ENCODE data around the gene RASGEF1B. TPM values are rescaled to one million over a fixed set of nuclear protein-coding genes. Genes with fewer than 3 reads are reported as not detected.

Gene RASGEF1B
- total and polyA plus RNA-seq, 2 experiments from 2014 or later: 29.1 to 53.4 TPM

- Histone ChIP-seq H3K9me3 (ENCODE audit: low read depth) (no peaks in the 10 kb centered on the region), H3K4me3 (no peak overlapping the region), H3K36me3 (replicated peaks; ENCODE audit: insufficient read depth, low read depth) (no peaks in the 10 kb centered on the region), H4K20me1 (ENCODE audit: insufficient read depth, poor library complexity, severe bottlenecking) (no peaks in the 10 kb centered on the region), H3K9me2 (replicated peaks; ENCODE audit: insufficient read depth) (no peaks in the 10 kb centered on the region), H3K27ac (no peak overlapping the region), H3K4me1 (ENCODE audit: insufficient read depth) (no peaks in the 10 kb centered on the region), H3K4me2 (no peak overlapping the region), H3K79me2 (no peaks in the 10 kb centered on the region), H2AFZ (no peak overlapping the region), H3K27me3 (no peaks in the 10 kb centered on the region)
- 55% methylated on average over 3 of the region's 3 CpGs for WGBS (ENCODE audit: low lambda C conversion rate, missing lambda C conversion rate)
- DNase-seq (ENCODE audit: low spot score): no peak
- TF ChIP-seq EZH2 (IDR thresholded peaks at IDR 0.05; ENCODE audit: borderline replicate concordance) (no peak), EZH2phosphoT487 (IDR thresholded peaks at IDR 0.05; ENCODE audit: low read depth, severe bottlenecking, unreplicated experiment) (no peak), CTCF (IDR thresholded peaks at IDR 0.05; ENCODE audit: poor library complexity) (no peak)
Observed at GRCh38 chr4:81499840-81500239, 28.1 kb upstream of the RASGEF1B start.

GRCh38 chr4:81498551-81499099 is 26.9 kb upstream of the RASGEF1B start:
- no peaks in the 10 kb centered on the region for H3K9me2 ChIP-seq (replicated peaks; ENCODE audit: insufficient read depth)
- H2AFZ ChIP-seq: no peak overlapping the region
- no peaks in the 10 kb centered on the region for H3K36me3 ChIP-seq (replicated peaks; ENCODE audit: insufficient read depth, low read depth)
- H3K4me3 ChIP-seq: no peak overlapping the region
- no peak overlapping the region for H3K4me2 ChIP-seq
- H3K79me2 ChIP-seq: no peaks in the 10 kb centered on the region
- no peaks in the 10 kb centered on the region for H3K27me3 ChIP-seq
- H4K20me1 ChIP-seq (ENCODE audit: insufficient read depth, poor library complexity, severe bottlenecking): no peaks in the 10 kb centered on the region
- TF ChIP-seq EZH2phosphoT487 (IDR thresholded peaks at IDR 0.05; ENCODE audit: low read depth, severe bottlenecking, unreplicated experiment) (no peak), CTCF (IDR thresholded peaks at IDR 0.05; ENCODE audit: poor library complexity) (no peak), EZH2 (IDR thresholded peaks at IDR 0.05; ENCODE audit: borderline replicate concordance) (no peak)
- H3K27ac ChIP-seq: no peak overlapping the region
- no peaks in the 10 kb centered on the region for H3K4me1 ChIP-seq (ENCODE audit: insufficient read depth)
- no peak for DNase-seq (ENCODE audit: low spot score)
- WGBS (ENCODE audit: low lambda C conversion rate, missing lambda C conversion rate): 61% methylated on average over 1 of the region's 1 CpG
- H3K9me3 ChIP-seq (ENCODE audit: low read depth): no peaks in the 10 kb centered on the region

GRCh38 chr4:81498046-81498445 is 26.3 kb upstream of the RASGEF1B start:
- no peak overlapping the region for H3K4me3 ChIP-seq
- no peaks in the 10 kb centered on the region for H3K79me2 ChIP-seq
- H3K9me2 ChIP-seq (replicated peaks; ENCODE audit: insufficient read depth): no peaks in the 10 kb centered on the region
- H3K27me3 ChIP-seq: no peaks in the 10 kb centered on the region
- DNase-seq (ENCODE audit: low spot score): no peak
- no peaks in the 10 kb centered on the region for H3K4me1 ChIP-seq (ENCODE audit: insufficient read depth)
- no peaks in the 10 kb centered on the region for H3K9me3 ChIP-seq (ENCODE audit: low read depth)
- H3K4me2 ChIP-seq: no peak overlapping the region
- H2AFZ ChIP-seq: no peak overlapping the region
- no peaks in the 10 kb centered on the region for H4K20me1 ChIP-seq (ENCODE audit: insufficient read depth, poor library complexity, severe bottlenecking)
- no peak overlapping the region for H3K27ac ChIP-seq
- no peak for TF ChIP-seq EZH2 (IDR thresholded peaks at IDR 0.05; ENCODE audit: borderline replicate concordance)
- no peak for TF ChIP-seq EZH2phosphoT487 (IDR thresholded peaks at IDR 0.05; ENCODE audit: low read depth, severe bottlenecking, unreplicated experiment)
- TF ChIP-seq CTCF (IDR thresholded peaks at IDR 0.05; ENCODE audit: poor library complexity): no peak
- 70% methylated on average over 2 of the region's 2 CpGs for WGBS (ENCODE audit: low lambda C conversion rate, missing lambda C conversion rate)
- H3K36me3 ChIP-seq (replicated peaks; ENCODE audit: insufficient read depth, low read depth): no peaks in the 10 kb centered on the region

GRCh38 chr4:81495345-81495744 is 23.6 kb upstream of the RASGEF1B start:
- Histone ChIP-seq H3K9me2 (replicated peaks; ENCODE audit: insufficient read depth) (no peaks in the 10 kb centered on the region), H4K20me1 (ENCODE audit: insufficient read depth, poor library complexity, severe bottlenecking) (no peaks in the 10 kb centered on the region), H3K36me3 (replicated peaks; ENCODE audit: insufficient read depth, low read depth) (no peaks in the 10 kb centered on the region), H3K4me1 (ENCODE audit: insufficient read depth) (no peaks in the 10 kb centered on the region), H3K9me3 (ENCODE audit: low read depth) (no peaks in the 10 kb centered on the region), H3K79me2 (no peaks in the 10 kb centered on the region), H3K27ac (no peak overlapping the region), H3K27me3 (no peaks in the 10 kb centered on the region), H3K4me2 (no peak overlapping the region), H3K4me3 (no peak overlapping the region), H2AFZ (no peak overlapping the region)
- TF ChIP-seq EZH2phosphoT487 (IDR thresholded peaks at IDR 0.05; ENCODE audit: low read depth, severe bottlenecking, unreplicated experiment) (no peak), CTCF (IDR thresholded peaks at IDR 0.05; ENCODE audit: poor library complexity) (no peak), EZH2 (IDR thresholded peaks at IDR 0.05; ENCODE audit: borderline replicate concordance) (no peak)
- no peak for DNase-seq (ENCODE audit: low spot score)
